Fibroblast of skin of abdomen (primary cell): ENCODE data around the gene PWWP3B. TPM values are rescaled to one million over a fixed set of nuclear protein-coding genes. Genes with fewer than 3 reads are reported as not detected.
"Not testable (repeated sequence)": the region's sequence is repeated elsewhere in the genome, so short reads cannot be mapped to it uniquely, and the experiment has no call there.

Experiments
- DNase-seq: peaks from one replicate; pipeline ENCODE4 v3.0.0-alpha.2; 2013
- polyA plus RNA-seq, 2 experiments: library from polyadenylated mRNA; unstranded; fragments of 120-200 nt; gene quantifications; one replicate each; pipeline ENCODE4 v1.2.1, GENCODE V29; 2013; ENCODE audit not compliant: insufficient read length in 2 of 2

The PWWP3B gene
- 0.46 TPM for polyA plus RNA-seq (2013, experiment 1 of 2; ENCODE audit: insufficient read length)
- 0.50 TPM for polyA plus RNA-seq (2013, experiment 2 of 2; ENCODE audit: insufficient read length)

DNA sequence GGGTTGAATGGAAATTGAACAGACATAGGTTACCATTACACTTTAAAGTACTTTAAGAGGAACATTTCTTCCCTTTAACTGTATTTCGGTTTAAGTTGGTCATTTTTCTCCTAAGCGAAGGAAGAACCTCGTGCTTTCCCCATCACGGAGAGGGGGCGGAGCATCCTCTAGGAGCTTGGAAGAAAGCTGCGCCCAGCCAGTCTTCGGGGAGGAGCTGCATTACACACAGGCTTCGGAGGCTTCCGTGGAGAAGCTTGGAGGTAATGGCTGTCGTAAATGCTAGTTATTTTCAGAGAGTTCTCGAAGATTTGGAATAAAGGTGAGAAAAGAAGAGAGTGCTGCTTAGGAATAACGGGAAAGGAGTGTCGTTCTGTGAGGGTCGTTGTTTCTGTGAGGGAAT, at the start of gene PWWP3B:
TSS of gene PWWP3B (plus strand) at position 199 of the 400 bp plus-strand sequence. CDS start 37,128 bp downstream, outside the sequence.
- DNase-seq, result peak; percentile 26

DNA sequence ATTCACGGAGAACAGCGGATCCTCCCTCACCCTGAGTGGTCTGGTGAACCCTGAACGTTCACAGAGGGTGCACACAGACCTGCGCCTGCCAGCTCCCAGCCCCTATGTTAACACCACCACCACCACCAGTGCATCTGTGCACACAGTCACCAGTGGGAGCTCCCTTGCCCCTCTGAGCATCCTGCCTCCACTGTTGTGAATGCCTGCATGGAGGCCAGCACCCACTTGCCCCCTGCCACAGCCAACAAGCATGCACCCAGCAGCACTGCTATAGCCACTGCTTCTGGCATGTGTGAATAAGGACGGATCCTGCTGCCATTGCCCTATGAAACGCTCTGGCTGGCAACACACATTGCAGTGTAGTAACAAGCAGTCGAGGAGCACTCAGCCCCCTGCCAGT, 29.1 kb upstream of the PWWP3B start:
- no peak for DNase-seq

DNA sequence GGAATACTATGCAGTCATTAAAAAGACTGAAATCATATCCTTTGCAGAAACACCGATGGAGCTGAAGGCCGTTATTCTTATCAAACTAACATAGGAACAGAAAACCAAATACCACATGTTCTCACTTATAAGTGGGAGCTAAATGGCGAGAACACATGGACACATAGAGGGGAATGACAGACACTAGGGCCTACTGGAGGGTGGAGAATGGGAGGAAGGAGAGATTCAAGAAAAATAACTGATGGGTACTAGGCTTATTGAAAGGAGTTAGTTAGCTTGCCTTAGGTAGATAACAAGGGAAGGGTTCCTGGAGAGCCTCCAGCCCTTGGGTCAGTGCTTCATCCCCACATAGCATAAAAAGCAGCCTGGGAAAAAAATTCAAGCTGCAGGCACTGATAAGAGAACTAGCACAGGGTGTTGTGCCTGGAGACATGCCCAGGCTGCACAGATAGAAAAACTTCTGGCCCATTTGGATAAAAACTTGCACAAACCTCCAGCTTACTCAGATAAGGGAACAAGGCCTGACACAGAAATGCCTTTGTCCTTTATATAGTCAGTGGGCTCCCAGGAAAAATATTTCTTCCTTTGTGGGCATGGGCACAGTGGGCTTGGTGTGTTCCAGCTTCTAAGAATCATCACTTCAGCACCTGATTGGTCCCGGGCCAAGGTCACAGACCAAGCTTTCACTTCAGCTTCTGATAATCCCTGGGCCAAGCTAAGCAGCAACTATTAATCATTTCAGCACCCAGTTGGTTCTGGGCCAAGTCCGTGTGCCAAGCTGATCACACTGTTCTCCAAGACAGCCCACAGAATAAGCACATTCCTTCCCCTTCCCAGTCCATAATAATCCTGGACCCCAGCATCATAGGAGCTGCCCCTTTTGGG, 23.1 kb upstream of the PWWP3B start:
- DNase-seq, result no peak

DNA sequence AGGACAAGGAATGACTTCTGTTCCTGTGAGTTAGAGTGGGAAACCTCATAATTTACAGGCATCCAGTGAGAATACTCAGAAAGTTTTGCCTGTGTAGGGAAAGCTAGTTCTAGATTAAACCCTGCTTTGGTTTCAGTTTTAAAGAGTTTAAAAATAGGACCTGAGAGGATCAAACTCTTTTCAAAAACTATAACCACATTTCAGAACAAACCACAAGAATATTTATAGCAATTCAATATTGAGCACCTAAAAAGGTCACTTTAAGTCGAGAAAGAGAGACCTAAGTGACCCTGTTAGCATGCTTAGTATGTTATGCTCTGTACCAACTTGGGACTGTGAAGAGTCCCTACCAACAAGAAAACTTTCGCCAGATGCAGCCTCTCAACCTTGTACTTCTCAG, 17.4 kb upstream of the PWWP3B start:
- no peak for DNase-seq

DNA sequence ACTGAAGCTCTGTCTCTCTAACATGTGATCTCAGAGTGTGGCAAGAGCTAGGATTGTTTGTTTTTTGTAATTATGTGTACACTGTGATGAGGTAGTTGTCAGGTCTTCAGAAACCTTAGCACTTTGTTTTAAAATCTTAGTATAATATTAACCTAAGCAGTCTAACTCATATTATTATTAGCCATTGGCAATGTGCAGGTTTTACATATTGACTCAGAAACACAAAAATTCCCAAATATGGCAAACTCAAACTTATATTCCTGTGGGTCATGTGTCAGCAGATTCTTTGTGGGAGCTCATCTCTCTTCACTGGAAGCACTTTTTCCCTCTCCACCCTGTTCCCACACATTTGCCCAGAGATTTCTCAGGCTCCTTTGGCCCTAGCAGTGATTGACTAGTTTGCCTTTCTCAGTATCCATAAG, 8.2 kb upstream of the PWWP3B start:
- DNase-seq, result no peak

DNA sequence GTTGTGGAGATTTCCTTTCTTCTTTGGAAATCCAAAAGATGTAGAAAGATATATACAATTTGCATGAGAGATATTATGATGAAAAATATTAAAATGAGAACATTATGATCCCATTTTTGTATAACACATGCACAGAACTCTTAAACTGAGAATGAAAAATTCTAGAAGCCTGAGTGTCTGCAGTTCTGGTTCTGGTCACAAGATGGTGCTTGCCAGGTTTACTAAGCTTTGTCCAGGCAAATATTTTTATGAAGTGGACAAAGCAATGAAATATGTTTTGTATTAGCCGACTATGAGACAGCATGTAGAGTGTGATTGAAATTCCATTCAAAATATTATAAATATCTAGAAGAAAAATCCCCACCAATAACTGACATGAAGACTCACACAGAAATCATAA, 2.2 kb downstream of the PWWP3B start:
- DNase-seq, result peak; percentile 1

DNA sequence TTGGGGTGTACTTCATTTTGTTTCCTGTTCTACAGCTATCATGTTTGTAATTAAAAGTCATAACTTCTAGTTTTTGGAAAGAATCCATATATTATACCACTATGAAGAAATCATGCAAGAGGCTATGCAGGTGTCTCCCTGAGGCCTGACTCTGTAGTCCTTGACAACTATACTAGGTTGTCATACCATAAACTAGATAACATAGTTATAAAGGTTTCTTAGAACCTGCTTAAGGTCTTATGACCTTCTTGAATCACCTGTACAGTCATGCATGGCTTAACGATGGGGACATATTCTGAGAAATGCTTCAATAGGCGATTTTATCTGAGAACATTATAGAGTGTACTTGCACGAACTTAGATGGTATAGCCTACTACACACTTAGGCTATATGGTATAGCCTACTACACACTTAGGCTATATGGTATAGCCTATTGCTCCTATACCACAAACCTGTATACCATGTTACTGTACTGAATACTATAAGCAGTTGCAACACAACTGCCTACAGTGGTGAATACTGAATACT, 3.3 kb downstream of the PWWP3B start:
- DNase-seq, result no peak

DNA sequence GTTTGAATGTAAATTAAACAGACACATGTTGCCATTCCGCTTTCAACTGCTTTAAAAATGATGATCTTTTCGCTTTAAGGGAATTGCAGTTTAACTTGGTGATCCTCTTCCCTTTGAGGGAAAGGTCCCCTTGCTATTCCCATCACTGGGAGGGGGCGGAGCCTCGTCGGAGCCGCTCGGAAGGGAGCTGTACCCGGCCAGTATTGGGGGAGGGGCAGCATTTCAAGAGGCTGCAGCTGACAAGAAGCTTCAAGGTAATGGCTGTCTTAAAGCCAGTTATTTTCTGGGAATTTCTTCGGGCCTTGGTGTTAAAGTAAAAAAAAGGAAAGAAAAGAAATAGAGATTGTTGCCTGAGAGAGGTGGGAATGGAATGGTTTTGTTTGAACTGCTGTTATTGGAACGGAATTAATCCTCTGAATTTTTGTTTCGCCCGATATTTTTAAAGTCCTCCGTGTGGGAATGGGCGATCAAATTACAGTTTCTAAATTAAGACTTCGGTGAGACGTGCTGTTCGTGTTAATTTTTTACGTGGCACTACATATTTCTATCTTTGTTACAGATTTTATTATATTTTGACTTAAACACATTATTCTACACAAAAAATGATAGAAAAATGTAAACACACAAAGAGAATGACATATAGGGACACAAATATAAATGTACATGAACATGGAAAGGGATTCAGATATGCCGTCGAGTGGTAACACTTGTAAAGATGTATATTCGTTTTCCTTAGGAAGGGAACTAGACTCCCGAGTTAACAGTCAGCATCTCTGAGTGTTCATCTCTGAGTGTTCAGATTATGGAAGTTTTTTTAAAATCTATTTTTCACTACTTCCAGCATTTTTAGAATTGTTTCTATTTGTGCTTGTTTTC, 9.2 kb downstream of the PWWP3B start:
- DNase-seq, result peak; percentile 38

DNA sequence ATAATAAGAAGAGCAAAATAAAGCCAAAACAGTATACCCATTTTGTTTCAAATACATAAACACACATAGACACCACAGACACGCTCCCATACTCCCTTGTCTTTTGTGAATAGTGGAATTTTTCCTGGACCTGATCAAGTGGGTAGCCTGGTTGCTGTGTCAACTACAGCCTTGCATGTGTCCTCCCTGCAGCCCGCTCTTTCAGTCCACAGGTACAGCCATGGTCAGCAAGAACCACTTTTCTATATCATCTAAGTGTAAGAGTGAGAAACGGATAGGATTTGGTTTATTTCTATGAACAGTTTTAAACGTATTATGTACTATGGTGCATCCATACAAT, 9.8 kb downstream of the PWWP3B start:
- DNase-seq, result no peak

DNA sequence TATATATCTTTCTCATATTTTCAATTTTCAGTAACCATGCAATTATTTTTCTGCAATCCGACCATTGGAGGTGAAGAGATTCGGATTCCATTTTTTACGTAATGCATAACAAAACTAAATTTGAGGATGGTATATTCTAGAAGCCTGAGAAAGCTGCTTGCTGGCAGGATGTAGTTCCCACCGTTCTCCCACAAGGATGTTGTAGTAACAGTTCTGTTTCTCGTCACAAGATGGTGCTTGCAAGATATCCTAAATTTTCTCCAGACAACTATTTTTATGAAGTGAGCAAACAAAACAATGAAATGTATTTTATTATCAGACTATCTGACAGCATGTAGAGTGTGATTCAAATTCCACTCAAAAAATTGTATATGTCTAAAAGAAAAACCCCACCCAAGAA, 10.7 kb downstream of the PWWP3B start:
- DNase-seq, result no peak

DNA sequence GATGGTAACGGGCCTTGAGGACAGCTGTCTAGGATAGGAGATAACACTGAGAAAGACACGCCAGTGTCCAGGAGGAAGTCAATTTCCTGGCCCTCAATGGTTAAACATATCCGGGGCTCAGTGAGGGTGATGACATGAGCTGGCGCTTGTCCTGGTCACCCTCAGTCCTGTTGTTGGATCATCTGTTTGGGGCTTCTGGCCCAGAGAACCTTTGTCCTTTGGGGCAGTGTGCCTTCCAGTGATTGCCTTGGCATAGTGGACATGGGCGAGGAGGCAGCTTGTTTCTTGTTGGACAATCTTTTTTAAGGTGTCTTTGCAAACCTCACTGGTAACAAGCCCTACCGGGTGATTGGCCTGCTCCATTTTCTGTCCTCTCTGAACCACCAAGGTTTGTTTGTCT, 15.6 kb downstream of the PWWP3B start:
- not testable (repeated sequence) for DNase-seq

DNA sequence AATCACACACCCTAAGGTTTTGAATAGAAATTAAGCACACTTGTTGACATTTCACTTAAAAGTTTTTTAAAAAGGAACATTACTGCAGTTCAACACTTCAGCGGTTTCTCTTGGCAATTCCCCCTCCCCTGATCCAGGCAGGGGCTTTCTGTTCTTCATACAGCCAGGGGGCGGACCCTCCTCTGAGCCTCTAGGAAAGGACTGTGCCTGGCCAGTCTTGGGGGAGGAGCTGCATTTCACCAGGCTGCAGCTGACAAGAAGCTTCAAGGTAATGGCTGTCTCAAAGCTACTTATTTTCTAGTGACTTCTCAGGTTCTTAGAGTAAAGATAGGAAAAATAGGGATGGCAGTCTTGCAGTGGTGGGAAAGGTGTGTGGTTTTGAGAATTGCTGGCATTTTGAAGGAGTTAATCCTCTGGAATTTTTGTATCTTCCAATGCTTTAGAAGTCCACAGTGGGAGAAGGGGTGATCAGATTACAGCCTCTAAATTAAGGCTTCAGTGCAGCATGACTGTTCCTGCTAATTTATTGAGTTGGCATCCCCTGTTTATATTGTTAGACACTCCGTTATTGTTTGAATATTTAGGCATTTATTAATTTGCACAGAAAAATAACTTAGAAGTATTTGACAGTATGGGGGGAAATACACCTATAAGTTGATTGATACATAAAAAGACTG, 33.5 kb downstream of the PWWP3B start:
- DNase-seq, result no peak

DNA sequence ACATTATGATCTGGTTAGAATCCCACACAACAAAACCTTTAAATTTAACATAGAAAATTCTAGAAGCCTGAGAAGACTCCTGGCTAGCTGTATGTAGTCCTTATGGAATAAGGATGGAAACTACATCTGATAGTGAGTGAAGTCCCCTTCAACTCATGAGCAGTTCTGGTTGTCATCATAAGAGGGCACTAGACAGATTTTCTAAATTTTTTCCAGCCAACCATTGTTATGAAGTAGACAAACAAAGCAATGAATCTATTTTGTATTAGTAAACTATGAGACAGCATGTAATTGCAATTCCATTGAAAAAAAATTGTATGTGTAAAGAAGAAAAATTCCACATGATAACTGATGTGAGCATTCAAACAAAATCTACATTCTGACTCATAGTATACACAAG, 35.2 kb downstream of the PWWP3B start:
- DNase-seq, result no peak

DNA sequence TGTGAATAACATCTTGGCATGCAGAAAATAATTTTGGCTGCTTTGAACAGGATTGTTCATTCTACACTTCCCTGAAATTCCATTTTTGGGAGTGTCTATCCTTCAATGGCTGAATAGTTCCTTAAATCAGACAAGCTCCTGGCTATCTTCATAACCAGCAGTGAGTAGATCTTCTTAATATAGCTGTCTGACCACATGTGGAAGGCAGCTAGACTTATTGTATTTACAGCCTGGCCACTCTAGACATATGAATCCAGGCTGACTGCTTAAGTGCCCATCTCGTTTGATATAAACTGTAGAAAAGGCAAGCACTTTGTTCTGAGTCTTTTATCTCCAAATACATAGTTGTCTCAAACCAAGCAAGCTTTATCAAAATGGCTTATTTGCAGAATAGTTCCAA, 40.0 kb downstream of the PWWP3B start:
- DNase-seq, result no peak
